HL-60/S4 (cell line): ENCODE measurements around the gene INPP5A.

Source experiments
- in situ Hi-C: fragments of 300-500 bp; cut with MboI; formaldehyde crosslinking; loops from 2 replicates; pipeline ENCODE4 v1.14.3; 2022; ENCODE audit warnings: low sequenced_read_pairs

INPP5A gene

GRCh38 chr10:132803416-132804210, 266.0 kb downstream of the INPP5A start:
- in situ Hi-C loops: no loop called here

GRCh38 chr10:132804287-132804686, 266.7 kb downstream of the INPP5A start:
- in situ Hi-C loops: no loop called here

GRCh38 chr10:132804785-132805426, 267.3 kb downstream of the INPP5A start:
- in situ Hi-C loops: no loop called here

GRCh38 chr10:132805599-132805998, 268.0 kb downstream of the INPP5A start:
- in situ Hi-C loops: no loop called here

GRCh38 chr10:132806110-132806509, 268.5 kb downstream of the INPP5A start:
- in situ Hi-C loops: no loop called here

- in situ Hi-C loops: no loop called here
Observed at GRCh38 chr10:132806561-132807003, 269.0 kb downstream of the INPP5A start.

GRCh38 chr10:132807621-132808049, 270.0 kb downstream of the INPP5A start:
- in situ Hi-C loops: no loop called here

- in situ Hi-C loops: no loop called here
Observed at GRCh38 chr10:132808383-132809231, 271.0 kb downstream of the INPP5A start.

- in situ Hi-C loops: no loop called here
Observed at GRCh38 chr10:132809232-132810140, 271.9 kb downstream of the INPP5A start.

GRCh38 chr10:132810141-132810806, 272.7 kb downstream of the INPP5A start:
- in situ Hi-C loops: no loop called here

- in situ Hi-C loops: no loop called here
Observed at GRCh38 chr10:132810807-132811700, 273.5 kb downstream of the INPP5A start.

- in situ Hi-C loops: no loop called here
Observed at GRCh38 chr10:132811891-132812481, 274.4 kb downstream of the INPP5A start.

- in situ Hi-C loops: no loop called here
Observed at GRCh38 chr10:132812520-132812919, 274.9 kb downstream of the INPP5A start.

- in situ Hi-C loops: no loop called here
Observed at GRCh38 chr10:132813001-132813401, 275.4 kb downstream of the INPP5A start.

GRCh38 chr10:132813560-132814468, 276.2 kb downstream of the INPP5A start:
- in situ Hi-C loops: no loop called here

- in situ Hi-C loops: no loop called here
Observed at GRCh38 chr10:132814469-132814856, 276.9 kb downstream of the INPP5A start.

- in situ Hi-C loops: no loop called here
Observed at GRCh38 chr10:132815168-132815857, 277.7 kb downstream of the INPP5A start.
